GM12878 (cell line): ENCODE measurements around the gene PRELID2. TPM values are rescaled to one million over a fixed set of nuclear protein-coding genes. Genes with fewer than 3 reads are reported as not detected.

Experiments used
- ATAC-seq: fragments of 200-7000 bp; cut with Tn5 transposase; 3 replicates; pipeline ENCODE4 v1.9.1; 2020; ENCODE audit warnings: mild to moderate bottlenecking, moderate library complexity
- BruUV-seq: library from RNA; stranded (reverse); fragments of 400-500 nt; replicated peaks from 2 replicates; lab custom pipeline; 2021; lab: Mats Ljungman, UMichigan
- CTCF ChIA-PET: fragments of 300-600 bp; sonication (Branson Sonifier 250); formaldehyde crosslinking; extraction: SDS; loops from one replicate; lab custom pipeline; 2021; ENCODE audit warnings: inconsistent platforms; lab: Yijun Ruan, JAX
- POLR2A ChIA-PET: fragments of 350-600 bp; formaldehyde crosslinking; extraction: SDS; loops from one replicate; lab custom pipeline; 2021; ENCODE audit warnings: inconsistent platforms; lab: Charles Lee
- RAD21 ChIA-PET: fragments of 300-600 bp; sonication (Branson Sonifier 250); formaldehyde crosslinking; loops from one replicate; lab custom pipeline; 2023; ENCODE audit warnings: antibody characterized with exemption; ENCODE audit not compliant: unreplicated experiment; lab: Charles Lee
- SMC1A ChIA-PET: fragments of 300-600 bp; sonication (Branson Sonifier 250); formaldehyde crosslinking; loops from one replicate; lab custom pipeline; 2023; ENCODE audit not compliant: unreplicated experiment, uncharacterized antibody; lab: Charles Lee
- DNase-seq: peaks from one replicate; pipeline ENCODE4 v3.0.0-alpha.2; 2011; ENCODE audit warnings: low read depth, low spot score
- FAIRE-seq: peaks from 3 replicates; lab custom pipeline; 2011; peaks lifted over from hg19 to GRCh38; lab: Jason Lieb, UNC
- H2AFZ ChIP-seq: 2 replicates; pipeline ENCODE4 v1.6.0; 2011; ENCODE audit warnings: low read depth, low read length, control low read depth; ENCODE audit not compliant: control insufficient read depth
- H3K27ac ChIP-seq: 2 replicates; pipeline ENCODE4 v1.5.1; 2011; ENCODE audit warnings: control low read depth; ENCODE audit not compliant: control insufficient read depth, insufficient read depth
- H3K27me3 ChIP-seq, 2 experiments: replicated peaks in 1 of 2; 2 replicates each; pipeline versions ENCODE4 v1.6.0 to v1.6.1; 2011; ENCODE audit warnings: low read length in 1 of 2; ENCODE audit not compliant: control insufficient read depth in 2 of 2, insufficient read depth in 2 of 2
- H3K36me3 ChIP-seq, 2 experiments: 2 replicates each; pipeline ENCODE4 v1.5.1; 2011; ENCODE audit warnings: low read length in 1 of 2; ENCODE audit not compliant: control insufficient read depth in 2 of 2, insufficient read depth in 2 of 2
- H3K4me1 ChIP-seq: 2 replicates; pipeline ENCODE4 v1.6.1; 2011; ENCODE audit warnings: mild to moderate bottlenecking, low read length, moderate library complexity, mixed read lengths; ENCODE audit not compliant: control insufficient read depth, insufficient read depth
- H3K4me2 ChIP-seq: 2 replicates; pipeline ENCODE4 v1.6.0; 2011; ENCODE audit warnings: control low read depth; ENCODE audit not compliant: control insufficient read depth, insufficient read depth
- H3K4me3 ChIP-seq: fragments of 200-600 bp; sonication (generic); 2 replicates; pipeline ENCODE4 v1.5.1; 2016
- H3K79me2 ChIP-seq: 2 replicates; pipeline ENCODE4 v1.6.0; 2011; ENCODE audit warnings: low read length; ENCODE audit not compliant: control insufficient read depth, insufficient read depth
- H3K9ac ChIP-seq: 2 replicates; pipeline ENCODE4 v1.8.0; 2011; ENCODE audit warnings: low read length, control low read depth, mixed read lengths; ENCODE audit not compliant: control insufficient read depth, insufficient read depth
- H3K9me3 ChIP-seq: replicated peaks from 3 replicates; pipeline ENCODE4 v1.5.1; 2011; ENCODE audit warnings: mild to moderate bottlenecking, low read length; ENCODE audit not compliant: control insufficient read depth, insufficient read depth
- H4K20me1 ChIP-seq: 2 replicates; pipeline ENCODE4 v1.6.0; 2011; ENCODE audit not compliant: control insufficient read depth, insufficient read depth
- ATF7 ChIP-seq: fragments of 450-650 bp; IDR thresholded peaks from 2 replicates; pipeline ENCODE4 v1.6.1; 2016; ENCODE audit warnings: low read depth, mild to moderate bottlenecking
- CBX3 ChIP-seq: fragments of 200-600 bp; sonication (generic); IDR thresholded peaks from 2 replicates; pipeline ENCODE4 v1.6.1; 2016; ENCODE audit warnings: low read depth, borderline replicate concordance
- CHD4 ChIP-seq: fragments of 200-600 bp; sonication (generic); IDR thresholded peaks from 2 replicates; pipeline ENCODE4 v1.6.1; 2016; ENCODE audit warnings: mild to moderate bottlenecking
- DPF2 ChIP-seq: fragments of 450-650 bp; IDR thresholded peaks from 2 replicates; pipeline ENCODE4 v1.6.1; 2017; ENCODE audit warnings: mild to moderate bottlenecking
- HCFC1 ChIP-seq: fragments of 150-350 bp; IDR thresholded peaks from 2 replicates; pipeline ENCODE4 v1.6.1; 2014; ENCODE audit warnings: low read length
- JUNB ChIP-seq: IDR thresholded peaks from 2 replicates; pipeline ENCODE4 v1.6.1; 2016; ENCODE audit warnings: antibody characterized with exemption, mild to moderate bottlenecking
- NR2C1 ChIP-seq: fragments of 450-650 bp; IDR thresholded peaks from 2 replicates; pipeline ENCODE4 v1.6.1; 2017; ENCODE audit warnings: antibody characterized with exemption, mild to moderate bottlenecking, moderate library complexity
- NRF1 ChIP-seq: conservative IDR thresholded peaks from 2 replicates; pipeline ENCODE4 v1.6.1; 2011; ENCODE audit warnings: mild to moderate bottlenecking, low read depth, low read length, improper control_type of control experiment
- POLR2AphosphoS5 ChIP-seq: IDR thresholded peaks from 2 replicates; pipeline ENCODE4 v1.6.1; 2011; ENCODE audit warnings: mild to moderate bottlenecking, low read length, inconsistent platforms
- POU2F2 ChIP-seq: IDR thresholded peaks from 3 replicates; pipeline ENCODE4 v1.6.1; 2011; ENCODE audit warnings: low read depth, mild to moderate bottlenecking, low read length, borderline replicate concordance
- SMC3 ChIP-seq: IDR thresholded peaks from 2 replicates; pipeline ENCODE4 v1.6.1; 2011; ENCODE audit warnings: low read length, improper control_type of control experiment, borderline replicate concordance
- STAT3 ChIP-seq: IDR thresholded peaks from 2 replicates; pipeline ENCODE4 v1.6.1; 2011; ENCODE audit warnings: low read depth, low read length, improper control_type of control experiment
- TBL1XR1 ChIP-seq: IDR thresholded peaks from 2 replicates; pipeline ENCODE4 v1.6.1; 2012; ENCODE audit warnings: low read depth, low read length, improper control_type of control experiment
- ZBED1 ChIP-seq: IDR thresholded peaks from 2 replicates; pipeline ENCODE4 v1.6.1; 2016; ENCODE audit warnings: borderline replicate concordance
- ZBTB4 ChIP-seq: fragments of 450-650 bp; formaldehyde crosslinking; IDR thresholded peaks from 2 replicates; pipeline ENCODE4 v1.4.0; 2022; ENCODE audit warnings: mild to moderate bottlenecking, moderate library complexity
- ZNF207 ChIP-seq: fragments of 450-650 bp; IDR thresholded peaks from 2 replicates; pipeline ENCODE4 v1.6.1; 2014; ENCODE audit warnings: antibody characterized with exemption, mild to moderate bottlenecking, borderline replicate concordance
- WGBS: methylation state at CpG from one replicate; pipeline ENCODE4 v1.1.6; 2016; ENCODE audit warnings: low lambda C conversion rate; ENCODE audit not compliant: insufficient replicate concordance, insufficient coverage; ENCODE audit errors: missing lambda C conversion rate; 5-methylcytosine and 5-hydroxymethylcytosine counted together
- in situ Hi-C: fragments of 300-500 bp; cut with MboI; formaldehyde crosslinking; loops from 9 replicates; pipeline ENCODE4 v1.14.3; 2018; ENCODE audit warnings: mixed read lengths
- intact Hi-C: fragments of 100-400 bp; cut with micrococcal nuclease; formaldehyde crosslinking; loops from one replicate; pipeline ENCODE4 v1.14.2; 2022; ENCODE audit not compliant: unreplicated experiment
- polyA plus RNA-seq, 11 experiments: library from polyadenylated mRNA; depleted of rRNA in 4 of 11; unstranded in 6 of 11; stranded (reverse) in 5 of 11; fragments of >200 nt; fragmentation: Nextera tagmentation in 4 of 11; fragmentation: Illumina TruSeq in 1 of 11; extraction: Ambion mirVana in 4 of 11; extraction: Trizol in 1 of 11; gene quantifications; 1 replicate in 1 of 11; 2 replicates in 10 of 11; pipeline versions ENCODE4 v1.2.1 to v1.2.3, GENCODE V29; 2011 to 2016; ENCODE audit warnings: inconsistent platforms in 2 of 11, missing spikeins in 2 of 11, low read depth in 1 of 11
- total RNA-seq, 4 experiments: library from RNA; depleted of rRNA in 3 of 4; stranded (reverse); fragments of >200 nt in 3 of 4; fragmentation: Illumina TruSeq in 1 of 4; extraction: Trizol in 1 of 4; gene quantifications; 2 replicates each; pipeline versions ENCODE4 v1.2.1 to v1.2.3, GENCODE V29; 2013 to 2021
- TF ChIP-seq, protein P1 (sequence below): fragments of 450-650 bp; IDR thresholded peaks from 2 replicates; pipeline ENCODE4 v1.6.1; 2016; ENCODE audit warnings: mild to moderate bottlenecking
- TF ChIP-seq, protein P2 (sequence below): IDR thresholded peaks from 2 replicates; pipeline ENCODE4 v1.6.1; 2011; ENCODE audit warnings: borderline replicate concordance, low read depth, mild to moderate bottlenecking, moderate library complexity, low read length; ENCODE audit not compliant: insufficient read depth, poor library complexity, severe bottlenecking
- TF ChIP-seq, protein P3 (sequence below): fragments of 150-350 bp; IDR thresholded peaks from 2 replicates; pipeline ENCODE4 v1.6.1; 2014; ENCODE audit warnings: mild to moderate bottlenecking, low read depth, low read length

The PRELID2 gene
- total and polyA plus RNA-seq, 10 of the 15 experiments (the other 5 are each of a cell fraction or from before 2014, with no cell fraction given): 0.07 to 0.31 (median 0.13) TPM; not detected in 5

DNA sequence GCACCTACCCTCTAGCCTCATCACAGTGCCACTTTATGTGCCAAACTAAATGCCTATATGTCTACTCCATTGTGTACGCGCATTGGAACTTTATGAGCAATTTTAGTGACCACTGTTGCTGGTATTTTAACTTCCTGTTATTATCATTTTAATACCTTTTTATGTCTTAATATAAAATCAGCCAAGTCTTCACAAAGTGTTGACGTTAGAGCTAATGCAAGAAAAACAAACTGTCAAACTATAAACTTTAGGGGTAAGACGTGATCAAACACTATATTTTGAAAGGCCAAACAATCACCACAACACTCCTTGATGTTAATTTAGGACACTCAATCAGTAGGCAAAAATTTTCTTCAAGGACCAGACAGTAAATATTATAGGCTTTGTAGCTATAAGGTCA lies 73.9 kb downstream of the PRELID2 start (continued):
- TF ChIP-seq ATF7 (no peak), STAT3 (no peak), NR2C1 (no peak), ZBTB4 (CRISPR knock-in tag) (no peak), POLR2AphosphoS5 (no peak), ZNF207 (no peak)
- TF ChIP-seq, protein P1, sequence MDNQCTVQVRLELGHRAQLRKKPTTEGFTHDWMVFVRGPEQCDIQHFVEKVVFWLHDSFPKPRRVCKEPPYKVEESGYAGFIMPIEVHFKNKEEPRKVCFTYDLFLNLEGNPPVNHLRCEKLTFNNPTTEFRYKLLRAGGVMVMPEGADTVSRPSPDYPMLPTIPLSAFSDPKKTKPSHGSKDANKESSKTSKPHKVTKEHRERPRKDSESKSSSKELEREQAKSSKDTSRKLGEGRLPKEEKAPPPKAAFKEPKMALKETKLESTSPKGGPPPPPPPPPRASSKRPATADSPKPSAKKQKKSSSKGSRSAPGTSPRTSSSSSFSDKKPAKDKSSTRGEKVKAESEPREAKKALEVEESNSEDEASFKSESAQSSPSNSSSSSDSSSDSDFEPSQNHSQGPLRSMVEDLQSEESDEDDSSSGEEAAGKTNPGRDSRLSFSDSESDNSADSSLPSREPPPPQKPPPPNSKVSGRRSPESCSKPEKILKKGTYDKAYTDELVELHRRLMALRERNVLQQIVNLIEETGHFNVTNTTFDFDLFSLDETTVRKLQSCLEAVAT: no peak

- ChIA-PET CTCF (no interaction called here), RAD21 (no interaction called here)
Measured at GRCh38 chr5:145760660-145761059, 74.5 kb downstream of the PRELID2 start.

More at GRCh38 chr5:145760660-145761059, 74.5 kb downstream of the PRELID2 start:
- Histone ChIP-seq H3K4me3 (no peak overlapping the region), H3K79me2 (no peaks in the 10 kb centered on the region), H3K36me3 (no peaks in the 10 kb centered on the region), H3K9ac (no peak overlapping the region), H4K20me1 (no peaks in the 10 kb centered on the region), H3K27ac (no peak overlapping the region), H3K4me2 (no peak overlapping the region), H3K27me3 (no peaks in the 10 kb centered on the region), H3K9me3 (no peaks in the 10 kb centered on the region), H3K4me1 (no peaks in the 10 kb centered on the region), H2AFZ (no peak overlapping the region)
- DNase-seq: no peak
- BruUV-seq: no TSS peak
- POLR2A ChIA-PET: no interaction called here
- no peak for FAIRE-seq
- SMC1A ChIA-PET: no interaction called here
- intact Hi-C loops: no loop called here
- no peak for ATAC-seq
- TF ChIP-seq HCFC1 (no peak), JUNB (no peak), CHD4 (no peak), CBX3 (no peak), ZBED1 (no peak), TBL1XR1 (no peak), DPF2 (no peak), POU2F2 (no peak), NRF1 (no peak), SMC3 (no peak)
- TF ChIP-seq, protein P2, sequence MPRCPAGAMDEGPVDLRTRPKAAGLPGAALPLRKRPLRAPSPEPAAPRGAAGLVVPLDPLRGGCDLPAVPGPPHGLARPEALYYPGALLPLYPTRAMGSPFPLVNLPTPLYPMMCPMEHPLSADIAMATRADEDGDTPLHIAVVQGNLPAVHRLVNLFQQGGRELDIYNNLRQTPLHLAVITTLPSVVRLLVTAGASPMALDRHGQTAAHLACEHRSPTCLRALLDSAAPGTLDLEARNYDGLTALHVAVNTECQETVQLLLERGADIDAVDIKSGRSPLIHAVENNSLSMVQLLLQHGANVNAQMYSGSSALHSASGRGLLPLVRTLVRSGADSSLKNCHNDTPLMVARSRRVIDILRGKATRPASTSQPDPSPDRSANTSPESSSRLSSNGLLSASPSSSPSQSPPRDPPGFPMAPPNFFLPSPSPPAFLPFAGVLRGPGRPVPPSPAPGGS: no peak
- TF ChIP-seq, protein P3, sequence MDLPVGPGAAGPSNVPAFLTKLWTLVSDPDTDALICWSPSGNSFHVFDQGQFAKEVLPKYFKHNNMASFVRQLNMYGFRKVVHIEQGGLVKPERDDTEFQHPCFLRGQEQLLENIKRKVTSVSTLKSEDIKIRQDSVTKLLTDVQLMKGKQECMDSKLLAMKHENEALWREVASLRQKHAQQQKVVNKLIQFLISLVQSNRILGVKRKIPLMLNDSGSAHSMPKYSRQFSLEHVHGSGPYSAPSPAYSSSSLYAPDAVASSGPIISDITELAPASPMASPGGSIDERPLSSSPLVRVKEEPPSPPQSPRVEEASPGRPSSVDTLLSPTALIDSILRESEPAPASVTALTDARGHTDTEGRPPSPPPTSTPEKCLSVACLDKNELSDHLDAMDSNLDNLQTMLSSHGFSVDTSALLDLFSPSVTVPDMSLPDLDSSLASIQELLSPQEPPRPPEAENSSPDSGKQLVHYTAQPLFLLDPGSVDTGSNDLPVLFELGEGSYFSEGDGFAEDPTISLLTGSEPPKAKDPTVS: no peak
- in situ Hi-C loops: no loop called here
- WGBS: 13% methylated on average over 1 of the region's 1 CpG
